Cardiac fibroblast (primary cell): ENCODE data around the gene RCAN2.

ENCODE experiments used
- DNase-seq, 2 donors: peaks; one replicate each; pipeline versions ENCODE4 v3.0.0 to v3.0.0-alpha.2; 2010; ENCODE audit warnings: low read depth in 2 of 2
- H3K4me3 ChIP-seq, 2 donors: replicated peaks in 1 of 2; 1 replicate in 1 of 2; 2 replicates in 1 of 2; pipeline ENCODE4 v1.5.1; 2011; ENCODE audit warnings: low read depth in 2 of 2, low read length in 2 of 2, mild to moderate bottlenecking in 2 of 2, moderate library complexity in 1 of 2
- CTCF ChIP-seq: IDR thresholded peaks from one replicate; pipeline ENCODE4 v1.5.1; 2011; ENCODE audit warnings: low read depth, mild to moderate bottlenecking, low read length, inconsistent platforms

Gene RCAN2

DNA sequence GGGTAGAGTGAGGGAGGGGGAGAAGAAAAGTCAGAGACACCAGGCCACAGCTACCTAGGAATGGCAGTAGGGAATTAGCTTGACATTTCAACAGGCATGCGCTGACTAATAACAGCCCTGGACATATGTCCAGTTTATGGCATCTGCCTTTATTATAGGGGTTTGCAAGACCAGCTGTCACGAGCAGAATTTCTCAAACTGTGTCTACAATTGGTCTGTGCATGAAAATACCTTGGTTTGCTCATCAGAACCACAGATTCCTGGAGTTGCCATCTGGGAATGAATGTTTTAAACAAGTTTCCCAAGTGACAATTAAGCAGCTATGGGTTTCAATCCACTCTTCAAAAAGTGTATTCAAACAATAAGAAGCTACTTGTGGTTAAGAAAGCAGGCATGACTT is 210.1 kb downstream of the RCAN2 start:
- TF ChIP-seq CTCF = no peak
- no peak for DNase-seq
- no peak overlapping the region for H3K4me3 ChIP-seq

DNA sequence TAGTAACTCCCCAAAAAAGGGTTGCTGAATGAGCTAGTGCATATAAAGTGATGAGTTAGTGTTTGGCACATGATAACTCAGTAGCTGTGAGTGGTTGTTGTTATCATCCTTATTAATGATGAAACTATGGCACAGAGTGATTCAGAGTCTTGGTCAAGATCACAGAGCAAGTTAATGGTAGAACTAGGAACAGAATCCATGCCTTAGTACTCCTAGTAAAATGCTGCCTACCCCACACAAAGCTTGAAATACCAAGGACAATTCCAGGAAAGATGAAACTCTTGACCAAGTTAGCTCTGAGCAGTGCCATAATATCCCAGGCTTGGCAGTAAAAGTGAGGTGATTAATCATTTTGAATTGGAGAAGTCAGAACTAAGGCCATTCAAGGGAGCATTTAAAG is 211.4 kb downstream of the RCAN2 start:
- peak in 1 of 2 donors; percentile 42 for DNase-seq

DNA sequence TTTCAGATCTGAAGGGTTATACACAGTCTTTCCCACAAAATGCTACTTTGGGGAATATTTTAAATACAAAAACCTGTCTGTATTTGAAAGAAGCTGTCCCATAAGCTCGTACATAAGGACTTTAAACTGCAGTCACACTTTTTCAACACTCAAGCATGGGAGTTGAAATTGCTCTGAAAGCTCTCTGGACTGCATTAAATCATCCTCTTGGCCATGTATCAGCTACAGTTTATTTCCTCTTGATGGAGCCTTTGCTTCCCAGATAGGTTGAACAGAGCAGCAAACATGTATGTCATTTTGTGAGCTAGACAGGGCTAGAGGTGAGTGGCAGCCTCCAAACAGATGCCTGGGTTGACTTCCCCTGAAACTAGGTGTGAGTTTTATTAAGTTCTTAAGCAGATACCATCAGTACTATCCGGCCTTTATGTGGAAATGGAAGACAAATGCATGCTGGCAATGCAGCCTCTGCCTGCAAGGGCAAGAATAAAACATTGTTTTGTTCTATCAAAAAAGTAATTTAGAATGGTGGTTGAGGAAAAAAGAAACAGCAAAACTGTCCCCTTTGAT is 214.6 kb downstream of the RCAN2 start:
- DNase-seq = no peak
- no peak for TF ChIP-seq CTCF
- no peak overlapping the region for H3K4me3 ChIP-seq

More for the DNA sequence above, 211.4 kb downstream of the RCAN2 start:
- no peak for TF ChIP-seq CTCF
- H3K4me3 ChIP-seq = no peak overlapping the region

GRCh38 chr6:46274502-46274901 is 216.7 kb downstream of the RCAN2 start:
- TF ChIP-seq CTCF = no peak
- H3K4me3 ChIP-seq = no peak overlapping the region
- DNase-seq = no peak

DNA sequence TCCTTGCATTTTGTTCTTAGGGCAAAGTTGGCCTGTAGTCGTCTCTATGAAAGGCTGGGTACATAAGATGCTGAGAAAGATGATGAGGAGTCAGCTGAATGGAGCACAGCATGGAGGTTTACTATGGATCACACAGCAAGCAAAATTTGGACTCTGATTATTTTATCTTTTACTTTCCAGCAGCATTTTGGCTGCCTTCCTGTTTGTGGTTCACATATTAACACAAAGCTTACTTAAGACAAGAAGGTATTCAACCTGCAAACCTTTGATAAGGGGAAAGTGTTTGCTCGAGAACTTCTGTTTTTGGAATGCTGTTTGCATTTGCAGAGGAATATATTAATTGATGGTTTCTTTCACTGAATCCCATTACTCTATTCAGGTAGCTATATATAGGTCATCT is 217.3 kb downstream of the RCAN2 start:
- no peak for TF ChIP-seq CTCF
- no peak for DNase-seq
- H3K4me3 ChIP-seq = no peak overlapping the region

GRCh38 chr6:46271728-46272127 is 219.5 kb downstream of the RCAN2 start:
- no peak for TF ChIP-seq CTCF
- H3K4me3 ChIP-seq = no peak overlapping the region
- DNase-seq = no peak

GRCh38 chr6:46271107-46271506 is 220.1 kb downstream of the RCAN2 start:
- DNase-seq = no peak
- no peak for TF ChIP-seq CTCF
- H3K4me3 ChIP-seq = no peak overlapping the region
